GM19193 (cell line): ENCODE results near the gene MBOAT7.

Source experiments
- POLR2A ChIP-seq: IDR thresholded peaks from 4 replicates; pipeline ENCODE4 v1.6.1; 2011; ENCODE audit not compliant: insufficient read depth, insufficient read length; ENCODE audit errors: extremely low read depth

Gene MBOAT7

GRCh38 chr19:54136864-54137698, 52.3 kb downstream of the MBOAT7 start:
- peak; percentile 79 for TF ChIP-seq POLR2A

DNA sequence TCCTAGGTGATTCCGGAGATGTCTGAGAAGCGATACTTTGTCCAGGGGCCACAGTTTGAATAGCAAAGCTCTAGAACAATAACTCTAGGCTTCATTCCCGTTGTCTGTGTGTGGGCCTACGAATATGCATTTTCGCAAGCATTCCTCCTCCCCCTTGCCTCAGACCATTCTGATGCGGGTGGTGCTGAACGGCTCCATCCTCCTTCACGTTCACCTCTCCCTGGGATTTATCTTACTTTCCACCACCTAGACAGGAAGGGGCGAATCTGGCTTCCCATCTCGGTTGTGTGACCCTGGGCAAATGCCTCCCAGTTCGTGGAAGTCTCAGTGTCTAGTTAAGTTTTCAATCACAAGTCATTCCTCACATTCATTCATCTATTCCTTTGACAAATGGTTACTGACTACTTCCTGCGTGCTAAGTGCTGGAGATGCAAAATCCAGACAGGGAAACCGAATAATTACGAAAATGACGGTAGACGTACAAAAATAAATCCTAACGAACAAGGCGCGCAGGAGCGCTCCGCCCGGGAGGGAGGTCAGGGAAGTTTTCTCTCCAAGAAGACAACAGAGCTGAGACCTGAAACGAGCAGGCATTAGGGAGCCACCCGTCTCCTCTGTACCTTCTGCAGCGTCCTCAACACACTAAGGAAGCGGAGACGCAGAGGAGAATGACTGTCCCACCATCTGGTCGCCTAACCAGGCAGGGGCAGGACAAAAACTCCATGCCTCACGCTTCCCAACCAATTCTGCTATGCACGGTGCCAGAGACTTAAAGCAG, 53.1 kb downstream of the MBOAT7 start:
- TF ChIP-seq POLR2A = no peak

DNA sequence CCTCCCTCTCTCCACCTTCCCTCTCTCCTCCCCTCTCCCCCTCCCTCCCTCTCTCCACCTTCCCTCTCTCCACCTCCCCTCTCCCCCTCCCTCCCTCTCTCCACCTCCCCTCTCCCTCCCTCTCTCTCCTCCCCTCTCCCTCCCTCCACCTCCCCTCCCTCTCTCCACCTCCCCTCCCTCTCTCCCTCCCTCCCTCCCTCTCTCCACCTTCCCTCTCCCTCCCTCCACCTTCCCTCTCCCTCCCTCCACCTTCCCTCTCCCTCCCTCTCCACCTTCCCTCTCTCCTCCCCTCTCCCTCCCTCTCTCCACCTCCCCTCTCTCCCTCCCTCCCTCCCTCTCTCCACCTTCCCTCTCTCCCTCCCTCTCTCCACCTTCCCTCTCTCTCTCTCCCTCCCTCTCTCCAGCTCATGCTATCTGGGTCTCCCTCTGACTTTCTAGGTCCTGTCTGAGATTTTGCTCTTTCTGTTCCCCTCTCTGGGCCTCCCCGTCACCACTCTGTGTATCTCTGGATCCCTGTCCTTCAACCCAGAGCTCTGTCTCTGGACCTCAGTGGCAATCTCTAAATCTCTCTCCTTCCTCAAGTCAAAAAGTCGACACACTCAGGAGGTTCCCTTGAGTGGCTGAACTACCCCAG, 55.3 kb downstream of the MBOAT7 start:
- no peak for TF ChIP-seq POLR2A

DNA sequence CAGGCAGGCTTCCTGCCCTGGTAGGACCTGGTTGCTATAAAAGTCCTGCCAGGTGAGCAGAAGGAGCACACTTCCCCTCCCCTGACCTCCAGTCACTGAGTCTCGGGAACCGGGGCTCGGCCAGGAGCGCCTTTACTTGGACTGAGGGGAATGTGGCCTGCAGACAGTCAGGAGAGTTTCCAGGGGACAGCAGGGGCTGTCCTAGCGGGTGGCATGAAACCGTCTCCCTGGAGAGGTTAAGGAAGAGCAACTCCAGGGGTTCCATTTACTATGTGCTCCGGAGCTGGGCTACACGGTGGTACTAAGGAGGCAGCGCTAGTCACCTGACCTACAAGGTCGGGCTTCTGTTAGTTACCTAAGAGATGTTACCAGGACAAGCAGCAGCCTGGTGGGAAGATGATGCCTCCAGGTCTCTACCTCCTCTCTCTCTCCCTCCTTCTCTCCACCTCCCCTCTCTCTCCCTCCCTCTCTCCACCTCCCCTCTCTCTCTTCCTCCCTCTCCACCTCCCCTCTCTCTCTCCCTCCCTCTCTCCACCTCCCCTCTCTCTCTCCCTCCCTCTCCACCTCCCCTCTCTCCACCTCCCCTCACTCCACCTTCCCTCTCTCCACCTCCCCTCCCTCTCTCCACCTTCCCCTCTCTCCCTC, 55.9 kb downstream of the MBOAT7 start:
- no peak for TF ChIP-seq POLR2A

- no peak for TF ChIP-seq POLR2A
Measured at GRCh38 chr19:54129617-54129996, 59.8 kb downstream of the MBOAT7 start.

DNA sequence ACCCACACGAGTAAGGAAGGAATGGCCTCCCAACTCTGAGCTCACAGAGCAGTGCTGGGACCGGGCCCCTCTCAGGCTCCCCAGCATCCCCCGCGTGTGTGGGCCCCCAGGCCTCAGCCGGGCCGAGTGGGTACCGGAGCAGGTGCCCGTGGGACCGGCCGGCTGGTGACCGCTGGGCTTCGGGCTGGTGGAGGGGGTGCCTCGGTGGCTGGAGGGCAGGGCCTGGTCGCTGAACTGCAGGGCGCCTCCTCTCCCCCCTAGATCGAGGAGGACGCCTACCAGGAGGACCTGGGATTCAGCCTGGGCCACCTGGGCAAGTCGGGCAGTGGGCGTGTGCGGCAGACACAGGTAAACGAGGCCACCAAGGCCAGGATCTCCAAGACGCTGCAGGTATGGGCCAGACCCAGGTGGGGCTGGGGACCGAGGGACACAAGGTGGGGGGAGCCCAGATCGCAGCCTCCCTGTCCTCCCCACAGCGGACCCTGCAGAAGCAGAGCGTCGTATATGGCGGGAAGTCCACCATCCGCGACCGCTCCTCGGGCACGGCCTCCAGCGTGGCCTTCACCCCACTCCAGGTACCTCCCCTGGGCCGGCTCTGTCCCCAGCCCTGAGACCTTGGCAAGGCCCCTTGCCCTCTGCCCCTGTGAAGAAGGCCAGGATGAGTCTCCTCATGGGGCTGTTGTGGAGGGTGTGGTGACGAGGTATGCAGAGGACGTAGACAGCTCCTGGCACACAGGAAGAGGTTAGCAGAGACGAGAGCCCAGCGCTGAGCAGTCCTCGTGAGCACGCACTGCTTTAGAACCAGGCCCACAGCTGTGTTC, 60.4 kb downstream of the MBOAT7 start:
- no peak for TF ChIP-seq POLR2A

DNA sequence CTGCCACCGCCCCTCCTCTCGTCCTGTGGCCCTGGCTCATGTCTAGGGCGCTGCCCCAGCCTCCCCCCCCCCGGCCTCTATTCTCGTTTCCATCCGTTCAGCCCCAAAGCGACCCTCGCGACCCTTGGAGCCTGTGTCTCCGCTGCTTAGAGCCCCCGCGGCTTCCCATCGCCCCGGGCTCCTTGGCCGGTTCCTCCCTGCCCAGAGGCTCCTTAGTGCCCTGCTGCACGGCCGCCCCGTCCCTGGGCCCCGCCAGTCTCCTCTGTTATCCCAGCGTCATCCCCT, 61.0 kb downstream of the MBOAT7 start:
- TF ChIP-seq POLR2A = no peak

GRCh38 chr19:54127688-54128440, 61.5 kb downstream of the MBOAT7 start:
- no peak for TF ChIP-seq POLR2A

DNA sequence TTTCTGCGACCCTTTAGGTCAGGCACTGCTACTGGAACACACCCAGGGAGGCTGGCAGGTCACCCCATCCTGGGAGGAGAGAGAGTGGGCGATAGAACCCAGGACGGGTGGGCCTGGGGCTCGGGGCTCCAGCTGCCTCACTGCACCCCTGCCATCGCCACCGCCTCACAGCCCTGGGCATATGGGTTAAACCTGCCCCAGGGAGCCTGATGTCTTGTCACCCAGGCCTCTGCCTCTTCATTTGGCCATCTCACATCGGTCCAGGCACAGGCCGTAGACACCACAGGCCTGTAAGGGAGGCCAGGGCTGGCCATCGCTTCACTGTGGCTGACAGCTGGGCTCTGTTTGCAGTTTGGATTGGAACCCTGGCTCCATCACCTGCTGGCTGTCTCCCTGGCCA, 63.7 kb downstream of the MBOAT7 start:
- TF ChIP-seq POLR2A = no peak

- no peak for TF ChIP-seq POLR2A
Measured at GRCh38 chr19:54124393-54124792, 65.0 kb downstream of the MBOAT7 start.

DNA sequence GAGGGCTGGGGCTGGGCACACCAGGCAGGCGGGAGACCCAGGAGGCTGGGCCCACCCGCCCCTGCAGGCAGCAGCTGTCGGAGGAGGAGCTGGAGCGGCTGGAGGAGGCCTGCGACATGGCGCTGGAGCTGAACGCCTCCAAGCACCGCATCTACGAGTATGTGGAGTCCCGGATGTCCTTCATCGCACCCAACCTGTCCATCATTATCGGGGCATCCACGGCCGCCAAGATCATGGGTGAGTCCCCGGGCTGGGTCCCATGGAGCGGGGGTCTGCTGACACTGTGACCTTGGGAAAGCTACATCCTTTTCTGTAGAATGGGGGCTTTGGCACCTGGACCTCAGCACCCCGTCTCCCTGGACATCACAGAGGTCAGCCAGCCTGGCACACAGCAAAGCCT, 65.7 kb downstream of the MBOAT7 start:
- no peak for TF ChIP-seq POLR2A
